NCI-H1417 (cell line): ENCODE measurements around the gene PDZD2.

ENCODE experiments used
- DNase-seq, 3 experiments: peaks; one replicate each; lab custom pipeline; 2025; lab: John Stamatoyannopoulos, UW

PDZD2 gene

GRCh38 chr5:31638345-31638744 is 586 bp upstream of the PDZD2 start:
- DNase-seq: no peak

GRCh38 chr5:31639481-31640411 is 815 bp downstream of the PDZD2 start:
- no peak for DNase-seq

- no peak for DNase-seq
These were observed 1.6 kb downstream of the PDZD2 start for GRCh38 chr5:31640573-31640972.

- DNase-seq: no peak
These were observed 2.1 kb downstream of the PDZD2 start for GRCh38 chr5:31641059-31641458.

GRCh38 chr5:31641575-31641974 is 2.6 kb downstream of the PDZD2 start:
- DNase-seq: no peak

GRCh38 chr5:31645420-31646081 is 6.6 kb downstream of the PDZD2 start:
- peak in 1 of 3 experiments; percentile 7 for DNase-seq

- DNase-seq: no peak
These were observed 9.4 kb downstream of the PDZD2 start for GRCh38 chr5:31648326-31648725.

GRCh38 chr5:31651241-31651640 is 12.3 kb downstream of the PDZD2 start:
- DNase-seq: no peak

GRCh38 chr5:31655491-31655890 is 16.6 kb downstream of the PDZD2 start:
- DNase-seq: no peak

- no peak for DNase-seq
These were observed 17.9 kb downstream of the PDZD2 start for GRCh38 chr5:31656806-31657205.

GRCh38 chr5:31657315-31657979 is 18.5 kb downstream of the PDZD2 start:
- DNase-seq: no peak

- DNase-seq: no peak
These were observed 22.3 kb downstream of the PDZD2 start for GRCh38 chr5:31661257-31661656.

GRCh38 chr5:31663519-31663918 is 24.6 kb downstream of the PDZD2 start:
- no peak for DNase-seq

- DNase-seq: no peak
These were observed 25.6 kb downstream of the PDZD2 start for GRCh38 chr5:31664566-31664965.

GRCh38 chr5:31671339-31671741 is 32.4 kb downstream of the PDZD2 start:
- DNase-seq: no peak

GRCh38 chr5:31674371-31674951 is 35.5 kb downstream of the PDZD2 start:
- DNase-seq: no peak

- DNase-seq: no peak
These were observed 36.5 kb downstream of the PDZD2 start for GRCh38 chr5:31675472-31675871.

- DNase-seq: no peak
These were observed 39.2 kb downstream of the PDZD2 start for GRCh38 chr5:31678180-31678579.

- no peak for DNase-seq
These were observed 41.6 kb downstream of the PDZD2 start for GRCh38 chr5:31680528-31680927.

- DNase-seq: no peak
These were observed 43.1 kb downstream of the PDZD2 start for GRCh38 chr5:31682025-31682424.

- DNase-seq: no peak
These were observed 43.9 kb downstream of the PDZD2 start for GRCh38 chr5:31682851-31683250.

GRCh38 chr5:31688515-31689092 is 49.7 kb downstream of the PDZD2 start:
- no peak for DNase-seq
